NCI-H2171 (cell line): Measurements from ENCODE around the gene PCSK6.
"Not testable (repeated sequence)": the region's sequence is repeated elsewhere in the genome, so short reads cannot be mapped to it uniquely, and the experiment has no call there.

ENCODE experiments used
- DNase-seq: peaks from one replicate; lab custom pipeline; 2025; lab: John Stamatoyannopoulos, UW

PCSK6 gene

DNA sequence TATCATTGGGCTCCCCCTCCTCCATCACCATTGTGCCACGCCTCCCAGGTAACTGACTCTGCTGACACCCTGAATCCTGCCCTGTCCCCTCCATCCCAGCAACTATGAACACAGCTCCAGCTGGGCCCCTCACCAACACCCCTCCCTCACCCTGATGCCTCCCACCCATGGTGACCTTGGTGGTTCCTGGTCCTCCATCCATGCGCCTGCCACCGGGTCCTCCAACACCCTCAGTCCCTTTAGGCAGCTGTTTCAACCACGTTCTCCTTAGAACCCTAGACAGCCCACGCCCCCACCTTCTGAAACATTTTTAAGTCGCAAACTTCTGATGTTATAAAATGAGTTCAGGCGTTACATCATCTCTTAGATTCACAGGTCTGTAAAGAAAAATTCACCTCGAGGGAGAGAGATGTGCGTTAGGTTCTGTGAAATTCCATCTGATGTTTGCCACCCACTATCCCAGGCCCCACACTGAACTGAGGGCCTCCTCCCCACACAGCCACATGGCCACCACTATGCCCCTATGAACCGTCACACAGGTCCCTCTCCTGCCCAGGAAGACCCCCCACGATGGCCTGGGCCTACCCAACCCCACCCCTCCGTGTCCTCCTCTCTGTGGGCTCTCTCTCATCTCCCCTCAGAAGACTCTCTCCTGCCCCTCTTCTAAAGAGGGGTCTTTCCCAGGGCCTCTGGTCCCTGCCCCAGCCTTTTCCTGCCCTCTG is 29.8 kb downstream of the PCSK6 start:
- DNase-seq, result no peak

DNA sequence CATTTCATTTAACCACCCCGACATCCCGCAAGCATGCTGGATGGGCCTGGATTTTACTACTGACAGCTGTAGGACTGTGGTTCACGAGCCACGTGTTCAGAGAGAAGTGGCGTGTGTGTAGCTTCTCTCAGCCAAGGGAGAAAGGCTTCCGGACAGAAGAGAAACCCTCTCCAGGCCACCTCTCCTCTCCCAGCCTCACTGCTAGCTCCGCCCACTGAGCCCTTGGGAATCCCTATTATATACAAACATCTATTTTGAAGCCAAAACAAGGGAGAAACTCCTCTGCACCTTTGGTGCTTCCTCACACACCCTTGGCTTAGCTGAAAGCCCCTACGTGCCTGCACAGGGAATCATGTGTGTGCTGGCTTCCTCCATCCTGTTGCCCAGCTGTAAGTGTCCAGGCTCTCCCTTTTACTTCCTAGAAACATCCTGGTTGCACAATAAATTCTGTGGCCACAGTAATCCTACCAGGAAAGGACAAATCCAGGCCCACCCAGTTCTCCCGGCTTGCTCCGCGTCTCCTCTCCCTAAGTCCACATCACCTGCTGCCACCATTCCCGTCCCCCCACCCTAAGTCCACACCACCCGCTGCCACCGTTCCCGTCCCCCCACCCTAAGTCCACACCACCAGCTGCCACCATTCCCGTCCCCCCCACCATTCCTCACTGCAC is 30.5 kb downstream of the PCSK6 start:
- no peak for DNase-seq

GRCh38 chr15:101458158-101458900 is 31.2 kb downstream of the PCSK6 start:
- no peak for DNase-seq

DNA sequence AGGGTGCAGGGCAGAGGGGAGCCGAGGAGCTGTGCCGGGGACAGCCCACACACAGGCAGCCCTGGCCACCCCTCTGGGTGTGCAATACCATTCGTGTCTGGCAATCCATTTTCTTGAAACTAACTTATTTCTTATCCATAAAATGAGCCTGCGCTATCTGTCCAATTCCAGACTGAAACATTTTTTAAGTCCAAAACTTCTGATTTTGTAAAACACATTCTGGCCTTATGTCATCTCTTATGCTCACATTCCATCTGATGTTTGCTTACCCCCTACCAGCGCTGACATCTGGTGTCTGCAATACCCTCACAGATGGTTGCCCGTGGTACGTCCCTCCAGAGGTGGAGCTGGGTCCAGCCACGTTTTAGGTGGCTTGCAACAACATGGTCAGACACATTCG is 31.8 kb downstream of the PCSK6 start:
- DNase-seq, result peak; percentile 47

- DNase-seq, result no peak
These were observed 33.3 kb downstream of the PCSK6 start for GRCh38 chr15:101456057-101456739.

- no peak for DNase-seq
These were observed 34.0 kb downstream of the PCSK6 start for GRCh38 chr15:101455291-101456025.

- not testable (repeated sequence) for DNase-seq
These were observed 34.7 kb downstream of the PCSK6 start for GRCh38 chr15:101454781-101455180.

DNA sequence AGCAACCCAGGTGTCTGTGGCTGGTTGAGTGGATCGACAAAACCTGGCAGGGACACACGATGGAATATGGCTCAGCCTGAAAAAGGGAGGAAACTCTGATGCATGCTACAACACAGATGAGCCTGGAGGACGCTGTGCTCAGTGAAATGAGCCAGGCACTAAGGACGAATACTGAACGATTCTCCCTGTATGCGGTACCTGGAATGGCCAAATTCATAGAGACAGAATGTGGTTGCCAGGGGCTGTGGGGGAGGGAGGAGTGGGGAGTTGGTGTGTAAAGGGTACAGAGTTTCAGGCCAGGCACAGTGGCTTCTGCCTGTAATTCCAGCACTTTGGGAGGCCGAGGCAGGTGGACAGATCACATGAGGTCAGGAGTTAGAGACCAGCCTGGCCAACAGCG is 35.1 kb downstream of the PCSK6 start:
- DNase-seq, result no peak

GRCh38 chr15:101453123-101454120 is 36.1 kb downstream of the PCSK6 start:
- DNase-seq, result no peak

DNA sequence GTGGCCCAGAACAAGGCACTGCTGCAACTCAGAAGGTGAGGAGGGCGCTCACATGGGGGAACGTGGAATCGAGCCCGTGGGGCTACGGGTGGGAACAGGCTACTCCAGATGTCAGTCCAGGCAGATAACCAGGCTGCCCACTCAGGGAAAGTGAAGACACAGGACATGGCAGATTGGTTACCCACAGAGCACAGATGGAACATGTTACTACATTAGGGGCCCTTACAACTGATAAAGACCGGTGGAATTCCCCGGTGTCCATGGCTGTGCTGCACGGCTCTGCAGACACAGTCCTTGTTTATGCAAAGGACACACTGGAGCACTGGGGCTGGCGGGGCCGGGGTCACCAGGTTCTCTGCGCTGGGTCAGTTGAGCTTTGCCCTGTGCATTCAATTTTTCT is 36.9 kb downstream of the PCSK6 start:
- DNase-seq, result no peak

DNA sequence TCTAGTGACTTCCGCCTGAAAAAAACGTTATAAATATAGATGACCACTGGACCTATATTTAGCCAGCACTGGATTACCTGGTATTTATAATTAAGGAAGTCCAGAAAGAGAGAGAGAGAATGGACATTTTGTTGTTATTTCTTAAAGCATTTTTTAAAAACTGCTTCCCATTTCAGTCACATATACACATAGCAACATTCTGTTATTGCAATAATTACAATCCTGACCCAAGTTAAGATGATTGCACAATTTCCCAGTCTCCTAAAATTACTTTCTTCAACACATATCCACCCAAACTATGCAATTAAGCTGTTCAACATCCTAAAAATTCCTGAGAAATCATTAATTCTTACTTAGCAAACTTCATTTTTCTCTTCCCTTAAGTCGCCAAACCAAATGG is 37.7 kb downstream of the PCSK6 start:
- DNase-seq, result no peak

GRCh38 chr15:101451266-101451799 is 38.2 kb downstream of the PCSK6 start:
- no peak for DNase-seq

DNA sequence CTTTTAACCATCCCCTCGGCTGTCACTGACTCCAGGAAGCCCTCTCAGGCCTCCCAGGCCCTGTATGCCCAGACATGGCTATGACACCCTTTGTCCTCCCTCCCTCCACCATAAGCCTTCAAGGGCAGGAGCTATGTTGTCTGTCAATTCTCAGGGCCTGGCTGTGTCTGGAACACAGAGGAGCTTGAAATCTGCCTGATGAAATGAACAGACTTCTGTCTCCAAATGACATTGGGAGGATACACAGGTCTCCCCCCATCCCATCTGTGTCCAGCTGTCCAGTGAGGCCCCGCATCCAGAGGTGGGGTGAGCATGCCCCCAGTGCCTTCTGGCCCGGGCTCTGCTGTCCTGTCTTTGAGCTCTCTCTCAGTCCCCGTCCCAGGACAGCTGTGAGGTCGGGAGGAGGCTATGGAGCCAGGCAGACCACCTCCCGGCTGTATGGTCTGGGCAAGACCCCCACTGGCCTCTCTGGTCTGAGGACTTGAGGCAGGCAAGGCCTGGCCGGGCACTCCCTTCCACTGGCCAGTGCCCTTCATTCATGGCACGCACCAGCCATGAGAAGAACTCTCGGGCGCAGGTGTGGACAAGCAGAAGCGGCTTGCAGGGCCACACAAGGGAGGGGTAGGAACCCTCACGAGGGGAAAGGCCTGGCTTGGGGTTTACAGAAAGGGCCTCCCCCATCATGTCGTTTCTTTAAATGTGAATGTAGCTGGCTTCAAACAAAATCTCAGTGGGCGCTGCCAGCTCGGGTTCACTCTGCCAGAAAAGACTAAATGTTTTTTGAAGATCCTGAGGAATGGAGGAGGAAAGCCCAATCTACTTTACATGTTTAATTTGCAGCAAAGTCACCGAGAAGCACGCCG is 38.9 kb downstream of the PCSK6 start:
- no peak for DNase-seq

- DNase-seq, result no peak
These were observed 39.8 kb downstream of the PCSK6 start for GRCh38 chr15:101449471-101450402.

GRCh38 chr15:101448336-101448735 is 41.2 kb downstream of the PCSK6 start:
- DNase-seq, result no peak

DNA sequence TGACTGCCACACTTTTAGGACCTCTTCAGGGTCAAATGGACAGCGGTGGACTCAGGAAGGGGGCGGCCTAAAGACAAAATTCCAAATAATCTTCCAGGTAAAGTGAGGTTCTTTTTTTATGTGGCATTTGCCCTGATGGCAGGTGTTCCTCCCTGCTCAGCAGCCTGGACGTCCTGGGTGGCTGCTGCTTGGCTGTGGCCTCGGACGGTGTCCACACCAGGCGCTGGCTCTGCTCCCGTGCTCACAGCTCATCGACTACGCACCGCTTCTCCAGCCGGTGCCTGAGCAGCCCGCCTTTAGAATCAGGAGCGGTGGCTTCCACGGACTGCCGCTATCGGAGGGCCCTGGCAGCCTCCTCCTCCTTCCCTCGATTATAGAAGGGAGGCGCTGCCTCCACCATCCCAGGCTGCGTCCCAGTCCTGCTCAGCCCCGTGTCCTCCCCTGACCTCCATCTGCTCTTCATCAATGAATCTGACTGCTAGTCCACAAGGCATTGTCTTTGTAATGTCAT is 41.9 kb downstream of the PCSK6 start:
- DNase-seq, result no peak

DNA sequence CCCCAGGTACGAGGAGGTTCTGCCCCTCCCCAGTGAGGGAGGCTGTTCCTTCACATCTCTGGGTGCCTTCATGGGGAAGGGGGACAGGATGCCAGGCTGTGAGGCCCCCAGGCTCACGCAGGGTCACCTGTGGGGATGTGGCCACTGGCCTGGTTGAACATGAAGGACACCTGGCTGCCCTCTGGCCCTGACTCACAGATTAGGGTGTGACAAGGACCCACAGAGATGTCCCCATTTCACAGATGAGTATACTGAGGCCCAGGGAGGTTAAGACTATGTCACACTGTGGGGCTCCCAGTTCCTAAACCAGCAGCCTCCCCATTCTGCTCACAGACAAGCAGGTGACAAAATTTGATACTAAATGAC is 42.4 kb downstream of the PCSK6 start:
- no peak for DNase-seq
